Erythroblast (primary cell): ENCODE measurements around the gene SKIC8.

Experiments used
- DNase-seq, 2 experiments: peaks; one replicate each; lab custom pipeline; 2025; lab: John Stamatoyannopoulos, UW
- GATA1 ChIP-seq: IDR thresholded peaks from 2 replicates; pipeline ENCODE4 v1.6.1; 2011; ENCODE audit warnings: low read depth, mild to moderate bottlenecking, control low read depth, low read length, moderate library complexity
- POLR2A ChIP-seq: IDR thresholded peaks from 2 replicates; pipeline ENCODE4 v1.6.1; 2011; ENCODE audit warnings: mild to moderate bottlenecking, low read length

SKIC8 gene

GRCh38 chr15:78315686-78316282 lies 16.4 kb upstream of the SKIC8 start:
- peak; percentile 20 to 27 for DNase-seq

DNA sequence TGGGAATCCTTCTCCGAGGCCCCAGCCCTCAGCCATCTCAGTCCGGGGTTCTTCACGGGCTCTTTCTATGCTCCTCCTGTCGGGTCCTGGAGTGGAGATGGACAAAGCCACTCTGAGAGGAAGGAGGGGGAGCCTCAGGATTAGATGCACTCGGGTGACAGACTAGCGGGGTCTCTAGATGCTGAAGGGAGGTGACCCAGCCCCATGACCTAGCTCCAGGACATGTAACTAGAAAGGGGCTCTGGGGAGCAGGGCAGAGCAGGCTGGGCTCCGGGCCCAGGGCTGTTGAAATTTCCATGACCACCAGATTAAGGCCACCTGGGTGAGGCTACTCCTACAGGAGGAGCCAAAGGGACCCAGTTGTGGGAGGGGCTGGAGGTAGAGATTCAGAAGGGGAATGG lies 14.8 kb upstream of the SKIC8 start:
- no peak for DNase-seq
- TF ChIP-seq POLR2A (no peak), GATA1 (no peak)

More at GRCh38 chr15:78315686-78316282, 16.4 kb upstream of the SKIC8 start:
- TF ChIP-seq POLR2A (no peak), GATA1 (no peak)

- TF ChIP-seq POLR2A (no peak), GATA1 (no peak)
- no peak for DNase-seq
Measured at GRCh38 chr15:78313383-78313782, 14.0 kb upstream of the SKIC8 start.

DNA sequence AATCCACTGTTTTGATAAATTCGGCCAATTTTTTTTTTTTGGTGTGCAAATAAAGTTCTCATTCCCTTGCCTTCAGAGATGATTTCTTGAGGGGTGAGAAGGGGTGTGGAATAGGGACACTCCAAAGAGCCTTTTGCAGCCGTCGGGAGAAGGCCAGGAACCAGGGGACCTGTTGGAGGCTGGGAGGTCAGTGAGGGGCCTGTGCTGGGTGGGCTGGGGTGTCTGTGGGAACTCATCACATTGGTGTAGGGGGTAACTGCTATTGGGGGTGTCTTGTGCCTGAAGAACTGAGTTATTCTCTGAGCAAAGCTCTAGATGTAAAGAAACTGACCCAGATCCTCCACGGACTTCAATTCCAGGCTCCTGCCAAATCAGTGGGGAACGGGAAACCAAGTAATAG lies 13.5 kb upstream of the SKIC8 start:
- TF ChIP-seq GATA1: no peak
- no peak for TF ChIP-seq POLR2A
- DNase-seq: no peak

GRCh38 chr15:78312536-78312935 lies 13.1 kb upstream of the SKIC8 start:
- DNase-seq: no peak
- TF ChIP-seq POLR2A (no peak), GATA1 (no peak)

GRCh38 chr15:78311292-78311691 lies 11.9 kb upstream of the SKIC8 start:
- DNase-seq: no peak
- TF ChIP-seq POLR2A (no peak), GATA1 (no peak)

DNA sequence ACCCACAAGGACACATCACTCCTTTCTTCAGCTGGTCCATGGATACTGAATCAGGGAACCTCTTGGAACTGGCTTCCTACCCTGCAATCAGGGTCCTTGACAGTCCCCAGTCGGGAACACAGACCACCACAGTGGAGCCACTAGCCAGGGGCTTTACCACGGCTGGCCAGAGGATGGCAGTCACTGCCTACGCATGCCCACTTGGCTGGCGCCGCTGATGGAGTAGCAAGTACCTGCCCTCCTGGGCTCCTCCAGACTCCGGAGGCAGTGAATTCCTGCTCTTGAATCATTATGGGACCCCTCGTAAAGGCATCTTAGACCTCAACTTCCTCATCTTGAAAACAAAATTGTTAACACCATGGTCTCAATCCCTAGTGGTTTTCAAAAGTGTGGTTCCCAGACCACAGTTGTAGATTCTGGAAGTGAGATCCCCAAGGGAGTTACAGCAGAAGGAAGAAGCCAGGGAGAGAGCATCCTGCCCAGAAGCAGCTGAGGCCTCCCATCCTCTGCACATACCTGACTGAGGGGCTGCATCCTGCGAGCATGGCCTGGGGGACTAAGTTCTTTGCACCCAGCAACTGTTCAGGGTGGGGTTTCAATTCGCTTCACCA lies 9.1 kb upstream of the SKIC8 start:
- DNase-seq: peak; percentile 68 to 73
- TF ChIP-seq GATA1 (no peak), POLR2A (no peak)

GRCh38 chr15:78307976-78308375 lies 8.6 kb upstream of the SKIC8 start:
- DNase-seq: peak in 1 of 2 experiments; percentile 16
- TF ChIP-seq POLR2A: no peak
- no peak for TF ChIP-seq GATA1

DNA sequence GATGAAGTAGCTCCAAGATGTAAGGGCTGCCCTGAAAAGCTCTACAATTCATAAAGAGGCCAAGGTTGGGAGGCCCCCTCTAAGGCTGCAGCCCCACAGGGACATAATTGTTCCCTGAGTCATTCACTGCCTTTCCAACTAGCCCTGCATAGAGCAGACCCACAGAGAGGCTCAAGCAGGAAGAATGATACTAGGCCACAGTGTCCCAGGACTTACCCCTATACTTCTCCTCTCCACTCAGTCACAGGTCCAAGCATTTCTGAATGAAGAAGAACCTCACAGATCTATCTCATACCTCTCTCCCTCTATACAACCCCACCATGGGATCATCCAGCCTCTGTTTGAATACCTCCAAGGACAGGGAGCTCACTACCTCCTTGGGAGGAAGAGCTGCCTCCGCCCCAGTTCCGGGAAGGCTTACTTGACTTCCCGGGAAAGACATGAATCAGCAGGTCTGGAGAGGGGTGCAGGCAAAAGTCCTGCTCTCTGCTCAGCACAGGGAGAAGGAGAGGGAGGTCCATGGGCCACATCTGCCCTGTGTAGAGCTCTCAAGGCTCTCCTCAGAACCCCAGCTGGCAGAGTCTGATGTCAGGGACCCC lies 6.9 kb upstream of the SKIC8 start:
- TF ChIP-seq POLR2A: no peak
- TF ChIP-seq GATA1: no peak
- peak in 1 of 2 experiments; percentile 29 for DNase-seq

DNA sequence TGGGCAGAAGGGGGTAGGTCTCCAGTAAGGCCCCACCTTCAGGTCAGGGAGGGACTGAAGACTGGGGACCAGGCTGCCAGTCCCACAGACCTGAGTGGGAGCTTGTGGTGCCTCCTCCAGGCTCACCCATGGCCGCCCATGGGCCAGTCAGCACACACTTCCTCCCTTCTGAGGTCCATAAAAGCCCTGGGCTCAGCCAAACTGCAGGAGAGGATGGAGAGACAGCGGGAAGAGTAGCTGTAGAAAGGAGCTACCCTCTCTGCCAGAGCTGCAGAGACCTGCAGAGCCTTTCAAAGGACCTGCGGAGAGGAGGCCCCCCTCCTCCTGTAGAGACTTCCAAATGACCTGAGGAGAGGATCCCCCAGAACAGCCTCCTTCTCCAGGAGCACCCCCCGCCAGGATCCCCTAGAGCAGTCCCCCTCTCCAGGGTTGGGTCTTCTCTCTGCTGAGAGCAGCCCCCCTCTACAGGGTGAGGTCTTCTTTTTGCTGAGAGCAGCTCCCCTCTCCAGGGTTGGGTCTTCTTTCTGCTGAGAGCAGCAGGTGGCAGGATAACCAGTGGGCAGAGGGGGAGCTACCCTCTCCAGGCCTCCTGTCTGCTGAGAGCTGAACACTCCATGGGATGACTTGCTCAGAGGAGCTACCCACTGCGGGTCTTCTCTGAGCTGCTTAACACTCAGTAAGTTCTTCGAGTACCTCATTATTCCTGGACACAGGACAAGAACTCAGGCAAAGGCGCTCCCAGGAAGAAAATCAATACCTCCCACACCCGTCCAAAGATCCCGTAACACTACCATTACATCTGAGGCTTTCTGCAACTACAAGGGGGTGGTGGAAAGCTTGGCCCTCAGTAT lies 5.0 kb upstream of the SKIC8 start:
- TF ChIP-seq GATA1 (no peak), POLR2A (no peak)
- DNase-seq: no peak

DNA sequence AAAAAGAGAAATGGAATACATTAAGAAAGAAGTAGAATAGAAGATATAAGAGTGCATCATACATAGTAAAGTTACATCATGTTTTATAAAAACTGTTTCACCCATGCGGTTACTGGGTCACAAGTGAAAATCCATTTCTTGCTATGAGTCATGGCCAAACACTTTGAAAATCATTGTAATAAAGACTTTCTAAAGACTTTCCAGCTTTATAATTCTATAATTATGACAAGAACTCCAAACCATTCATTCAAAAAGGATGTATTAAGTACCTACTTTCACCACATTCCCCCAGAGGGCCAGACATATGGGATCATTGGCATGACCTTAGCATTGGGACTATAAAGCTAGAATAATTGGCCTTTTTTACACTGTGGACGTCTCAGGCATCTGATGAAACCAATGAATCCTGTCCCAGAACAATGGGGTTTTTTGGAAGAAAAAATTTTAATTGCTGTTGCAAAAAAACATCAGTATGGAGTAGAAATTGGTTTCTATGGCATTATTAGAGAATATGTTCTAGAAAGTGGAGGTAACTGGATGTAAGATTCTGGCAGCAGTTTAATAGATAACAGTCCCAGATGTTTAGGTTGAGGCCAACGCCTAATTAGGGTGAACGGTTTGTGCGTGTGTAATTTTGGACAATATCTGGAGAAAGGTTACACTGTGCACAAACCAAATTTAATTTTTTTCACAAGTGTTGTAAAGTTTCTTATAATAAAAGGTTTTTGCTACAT lies 3.3 kb upstream of the SKIC8 start:
- TF ChIP-seq POLR2A (no peak), GATA1 (no peak)
- peak; percentile 13 to 36 for DNase-seq

- peak in 1 of 2 experiments; percentile 23 for DNase-seq
- no peak for TF ChIP-seq POLR2A
- no peak for TF ChIP-seq GATA1
Measured at GRCh38 chr15:78301828-78302227, 2.4 kb upstream of the SKIC8 start.

- DNase-seq: peak in 1 of 2 experiments; percentile 47
- no peak for TF ChIP-seq POLR2A
Measured at GRCh38 chr15:78301326-78301725, 1.9 kb upstream of the SKIC8 start.
